GM12875 (cell line): ENCODE results near the gene FUZ.

Experiments used
- H3K4me3 ChIP-seq: one replicate; pipeline ENCODE4 v1.5.1; 2011; ENCODE audit warnings: low read depth, low read length, control low read depth
- TF ChIP-seq, protein P1 (sequence below): IDR thresholded peaks from 2 replicates; pipeline ENCODE4 v1.5.1; 2011; ENCODE audit warnings: low read depth, mild to moderate bottlenecking, control low read depth, inconsistent platforms, low read length, moderate library complexity, borderline replicate concordance; ENCODE audit not compliant: insufficient read depth

FUZ gene

DNA sequence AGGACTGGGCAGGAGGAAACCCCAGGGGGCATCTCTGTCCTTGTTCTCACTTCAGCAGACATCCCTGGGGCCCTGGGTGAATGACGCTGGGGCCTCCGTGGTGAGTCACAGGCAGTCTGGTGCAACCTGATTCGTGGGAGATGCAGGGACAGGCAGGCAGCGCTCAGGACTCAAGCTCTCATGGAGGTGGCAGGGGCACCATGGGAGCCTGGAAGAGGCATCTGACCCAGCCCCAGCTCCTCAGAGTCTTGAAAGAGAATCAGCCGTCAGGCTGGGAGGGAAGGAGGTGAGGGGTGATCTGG is 23.9 kb upstream of the FUZ start:
- TF ChIP-seq, protein P1, sequence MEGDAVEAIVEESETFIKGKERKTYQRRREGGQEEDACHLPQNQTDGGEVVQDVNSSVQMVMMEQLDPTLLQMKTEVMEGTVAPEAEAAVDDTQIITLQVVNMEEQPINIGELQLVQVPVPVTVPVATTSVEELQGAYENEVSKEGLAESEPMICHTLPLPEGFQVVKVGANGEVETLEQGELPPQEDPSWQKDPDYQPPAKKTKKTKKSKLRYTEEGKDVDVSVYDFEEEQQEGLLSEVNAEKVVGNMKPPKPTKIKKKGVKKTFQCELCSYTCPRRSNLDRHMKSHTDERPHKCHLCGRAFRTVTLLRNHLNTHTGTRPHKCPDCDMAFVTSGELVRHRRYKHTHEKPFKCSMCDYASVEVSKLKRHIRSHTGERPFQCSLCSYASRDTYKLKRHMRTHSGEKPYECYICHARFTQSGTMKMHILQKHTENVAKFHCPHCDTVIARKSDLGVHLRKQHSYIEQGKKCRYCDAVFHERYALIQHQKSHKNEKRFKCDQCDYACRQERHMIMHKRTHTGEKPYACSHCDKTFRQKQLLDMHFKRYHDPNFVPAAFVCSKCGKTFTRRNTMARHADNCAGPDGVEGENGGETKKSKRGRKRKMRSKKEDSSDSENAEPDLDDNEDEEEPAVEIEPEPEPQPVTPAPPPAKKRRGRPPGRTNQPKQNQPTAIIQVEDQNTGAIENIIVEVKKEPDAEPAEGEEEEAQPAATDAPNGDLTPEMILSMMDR = no peak
- no peak overlapping the region for H3K4me3 ChIP-seq

DNA sequence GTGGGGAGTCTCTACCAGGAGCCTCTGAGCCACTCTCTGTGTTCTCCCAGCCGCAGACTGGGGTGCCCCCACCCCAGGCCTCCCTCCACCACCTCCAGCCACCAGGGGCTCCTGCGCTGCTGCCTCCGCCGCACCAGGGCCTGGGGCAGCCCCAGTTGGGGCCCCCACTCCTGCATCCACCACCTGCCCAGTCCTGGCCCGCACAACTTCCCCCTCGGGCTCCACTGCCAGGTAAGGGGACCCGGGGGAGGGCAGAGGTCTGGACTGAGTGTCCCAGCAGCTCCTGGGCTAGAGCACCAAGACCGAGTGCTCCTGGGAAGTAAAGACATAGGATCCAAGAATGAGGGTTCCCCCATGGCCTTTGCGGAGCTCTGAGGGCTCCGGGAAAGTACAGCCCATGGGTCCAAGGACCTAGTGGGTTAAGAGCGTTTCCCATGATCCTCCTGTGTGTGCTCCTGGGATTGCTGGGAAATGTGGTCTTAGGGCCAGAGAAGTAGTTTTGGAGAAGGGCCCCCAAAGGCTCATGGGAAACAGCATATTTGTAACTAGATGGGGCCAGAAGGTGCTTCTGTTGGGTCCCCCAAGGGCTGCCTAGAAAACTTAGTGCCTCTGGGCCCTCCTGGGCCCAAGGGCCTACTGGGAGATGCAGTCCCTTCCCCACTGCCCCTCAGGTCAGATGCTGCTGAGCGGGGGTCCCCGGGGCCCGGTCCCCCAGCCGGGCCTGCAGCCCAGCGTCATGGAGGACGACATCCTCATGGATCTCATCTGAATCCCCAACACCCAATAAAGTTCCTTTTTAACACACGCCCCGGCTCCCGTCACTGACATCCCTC is 23.3 kb upstream of the FUZ start:
- TF ChIP-seq, protein P1 = no peak

DNA sequence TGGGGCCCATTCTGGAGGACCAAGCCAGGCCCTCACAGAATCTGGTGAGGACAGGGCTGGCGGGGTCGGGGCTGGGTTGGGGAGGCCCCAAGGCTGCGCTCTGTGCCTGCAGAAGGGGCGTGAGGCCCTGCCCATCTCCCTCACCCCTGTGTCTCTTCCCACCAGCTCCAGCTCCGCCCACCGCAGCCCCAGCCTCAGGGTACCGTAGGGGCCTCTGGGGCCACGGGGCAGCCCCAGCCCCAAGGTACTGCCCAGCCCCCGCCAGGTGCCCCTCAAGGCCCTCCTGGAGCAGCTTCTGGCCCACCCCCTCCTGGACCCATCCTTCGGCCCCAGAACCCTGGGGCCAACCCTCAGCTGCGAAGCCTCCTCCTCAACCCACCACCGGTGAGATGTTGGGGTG is 22.5 kb upstream of the FUZ start:
- no peak overlapping the region for H3K4me3 ChIP-seq
- TF ChIP-seq, protein P1 = no peak

More for the DNA sequence above, 23.3 kb upstream of the FUZ start:
- no peak overlapping the region for H3K4me3 ChIP-seq

DNA sequence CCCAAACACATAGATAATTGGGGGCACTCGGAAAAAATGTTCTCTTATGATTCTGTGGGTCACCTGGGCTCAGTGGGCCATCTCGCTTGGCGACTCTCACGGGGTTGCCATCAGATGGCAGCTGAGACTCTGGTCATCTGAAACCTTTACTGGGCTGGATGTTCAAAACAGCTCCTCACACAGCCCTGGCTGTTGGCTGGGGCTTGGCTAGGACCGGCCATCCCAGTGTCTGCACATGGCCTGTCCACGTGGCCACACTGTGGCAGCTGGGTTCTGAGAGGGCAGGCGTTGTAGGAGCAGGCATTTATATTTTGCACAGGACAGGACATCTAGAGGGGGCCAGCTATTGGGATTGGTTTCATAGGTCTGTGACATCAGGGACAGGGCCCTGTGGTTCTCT is 20.5 kb upstream of the FUZ start:
- TF ChIP-seq, protein P1 = no peak
- H3K4me3 ChIP-seq = no peak overlapping the region

DNA sequence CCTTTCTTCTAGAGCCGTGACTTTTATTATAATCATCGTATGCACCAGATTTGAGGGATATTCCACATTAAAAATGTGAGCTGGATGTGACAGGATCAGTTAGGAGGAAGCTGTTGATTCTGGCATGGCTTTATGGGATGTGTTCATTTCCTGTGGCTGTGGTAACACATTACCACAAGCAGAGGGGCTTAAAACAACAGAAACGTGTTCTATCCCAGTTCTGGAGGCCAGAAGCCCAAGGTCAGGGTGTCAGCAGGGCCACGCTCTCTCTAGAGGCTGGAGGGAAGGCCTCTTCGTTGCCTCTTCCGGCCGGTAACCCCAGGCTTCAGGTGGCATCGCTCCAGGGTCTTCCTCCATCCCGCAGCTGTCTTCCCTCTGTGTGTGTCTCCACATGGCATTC is 19.5 kb upstream of the FUZ start:
- no peak overlapping the region for H3K4me3 ChIP-seq
- TF ChIP-seq, protein P1 = no peak

DNA sequence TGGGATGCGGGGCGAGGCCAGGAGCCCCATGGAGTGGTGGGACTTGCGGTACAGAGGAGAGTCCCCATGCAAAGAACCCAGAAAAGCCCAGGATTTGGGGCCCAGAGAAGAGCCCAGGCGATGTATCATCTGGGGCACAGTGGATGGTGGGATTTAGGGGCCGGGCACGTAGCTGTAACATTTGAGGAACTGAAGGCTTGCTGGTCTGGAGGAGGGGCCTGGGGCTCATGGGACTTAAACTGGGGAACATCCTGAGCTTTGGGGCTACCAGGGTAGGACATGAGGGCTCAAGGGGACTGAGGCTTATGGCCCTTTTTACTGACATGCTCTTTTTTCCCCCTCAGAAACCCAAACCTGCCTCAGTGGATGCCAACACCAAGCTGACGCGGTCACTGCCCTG is 18.5 kb upstream of the FUZ start:
- no peak overlapping the region for H3K4me3 ChIP-seq
- TF ChIP-seq, protein P1 = no peak

DNA sequence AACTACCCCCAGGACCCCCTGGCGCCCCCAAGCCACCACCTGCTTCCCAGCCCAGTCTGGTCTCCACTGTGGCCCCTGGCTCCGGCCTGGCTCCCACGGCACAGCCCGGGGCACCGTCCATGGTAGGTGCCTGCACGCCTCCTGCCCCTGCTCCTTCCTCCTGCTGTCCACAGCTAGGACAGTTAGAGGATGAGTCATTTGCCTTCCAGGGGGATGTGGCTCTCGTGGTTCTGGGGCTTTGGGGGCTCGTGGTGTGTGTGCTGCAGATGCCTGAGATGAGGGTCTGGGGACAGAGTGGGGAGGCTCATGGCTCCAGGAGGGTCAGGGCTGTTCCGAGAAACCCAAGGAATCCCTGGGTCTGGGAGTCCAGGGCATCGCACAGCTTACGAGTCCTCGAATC is 17.7 kb upstream of the FUZ start:
- TF ChIP-seq, protein P1 = no peak
- H3K4me3 ChIP-seq = no peak overlapping the region
